ENCODE data around the gene SLTM. TPM values are rescaled to one million over a fixed set of nuclear protein-coding genes. Genes with fewer than 3 reads are reported as not detected.

Gene SLTM
- total RNA-seq, 1 donor from 2014 or later = 151 TPM

- Mint-ChIP-seq H3K4me3 (ENCODE audit: low read depth) (no peak overlapping the region), H3K36me3 (ENCODE audit: insufficient read depth) (no peaks in the 10 kb centered on the region), H3K27ac (no peak overlapping the region), H3K4me1 (ENCODE audit: low read depth) (no peaks in the 10 kb centered on the region), H3K9me3 (ENCODE audit: low read depth) (no peaks in the 10 kb centered on the region), H3K27me3 (peaks cover 4% of the 10 kb centered on the region)
- TF ChIP-seq CTCF (IDR thresholded peaks at IDR 0.05; ENCODE audit: unreplicated experiment) = no peak
- DNase-seq (ENCODE audit: low spot score, unreplicated experiment) = no peak
These were observed 44.4 kb upstream of the SLTM start for GRCh38 chr15:58977887-58978286.

GRCh38 chr15:58967479-58967878 lies 34.0 kb upstream of the SLTM start:
- Mint-ChIP-seq H3K27ac (no peak overlapping the region), H3K36me3 (ENCODE audit: insufficient read depth) (no peaks in the 10 kb centered on the region)
- TF ChIP-seq CTCF (IDR thresholded peaks at IDR 0.05; ENCODE audit: unreplicated experiment) = no peak

GRCh38 chr15:58966698-58967097 lies 33.2 kb upstream of the SLTM start:
- Mint-ChIP-seq H3K4me1 (ENCODE audit: low read depth) (no peaks in the 10 kb centered on the region), H3K36me3 (ENCODE audit: insufficient read depth) (no peaks in the 10 kb centered on the region), H3K27ac (no peak overlapping the region), H3K27me3 (peaks cover 4% of the 10 kb centered on the region), H3K4me3 (ENCODE audit: low read depth) (no peak overlapping the region), H3K9me3 (ENCODE audit: low read depth) (no peaks in the 10 kb centered on the region)
- no peak for DNase-seq (ENCODE audit: low spot score, unreplicated experiment)
- TF ChIP-seq CTCF (IDR thresholded peaks at IDR 0.05; ENCODE audit: unreplicated experiment) = no peak

More at GRCh38 chr15:58967479-58967878, 34.0 kb upstream of the SLTM start:
- Mint-ChIP-seq H3K4me3 (ENCODE audit: low read depth) (no peak overlapping the region), H3K4me1 (ENCODE audit: low read depth) (no peaks in the 10 kb centered on the region), H3K9me3 (ENCODE audit: low read depth) (no peaks in the 10 kb centered on the region), H3K27me3 (peaks cover 4% of the 10 kb centered on the region)
- no peak for DNase-seq (ENCODE audit: low spot score, unreplicated experiment)

- no peak overlapping the region for H3K27ac Mint-ChIP-seq
- no peaks in the 10 kb centered on the region for H3K36me3 Mint-ChIP-seq (ENCODE audit: insufficient read depth)
- H3K4me3 Mint-ChIP-seq (ENCODE audit: low read depth) = no peak overlapping the region
- no peak for DNase-seq (ENCODE audit: low spot score, unreplicated experiment)
- peaks cover 4% of the 10 kb centered on the region for H3K27me3 Mint-ChIP-seq
- no peak for TF ChIP-seq CTCF (IDR thresholded peaks at IDR 0.05; ENCODE audit: unreplicated experiment)
- H3K4me1 Mint-ChIP-seq (ENCODE audit: low read depth) = no peaks in the 10 kb centered on the region
- no peaks in the 10 kb centered on the region for H3K9me3 Mint-ChIP-seq (ENCODE audit: low read depth)
These were observed 29.4 kb upstream of the SLTM start for GRCh38 chr15:58962662-58963565.

GRCh38 chr15:58962136-58962535 lies 28.7 kb upstream of the SLTM start:
- Mint-ChIP-seq H3K27ac (no peak overlapping the region), H3K27me3 (peaks cover 4% of the 10 kb centered on the region), H3K4me1 (ENCODE audit: low read depth) (no peaks in the 10 kb centered on the region), H3K4me3 (ENCODE audit: low read depth) (no peak overlapping the region), H3K36me3 (ENCODE audit: insufficient read depth) (no peaks in the 10 kb centered on the region), H3K9me3 (ENCODE audit: low read depth) (no peaks in the 10 kb centered on the region)
- no peak for TF ChIP-seq CTCF (IDR thresholded peaks at IDR 0.05; ENCODE audit: unreplicated experiment)
- DNase-seq (ENCODE audit: low spot score, unreplicated experiment) = no peak
